Skeletal muscle satellite cell (primary cell): ENCODE measurements around the gene APPBP2.

Experiments
- H3K27me3 ChIP-seq: 2 replicates; pipeline ENCODE4 v1.7.0; 2013; ENCODE audit warnings: low read length; ENCODE audit not compliant: control insufficient read depth, insufficient read depth
- H3K36me3 ChIP-seq: 2 replicates; pipeline ENCODE4 v1.7.0; 2013; ENCODE audit warnings: mild to moderate bottlenecking, control low read depth, low read length; ENCODE audit not compliant: insufficient read depth
- H3K4me1 ChIP-seq: 2 replicates; pipeline ENCODE4 v1.7.0; 2013; ENCODE audit warnings: low read length; ENCODE audit not compliant: control insufficient read depth, insufficient read depth
- H3K4me2 ChIP-seq: 2 replicates; pipeline ENCODE4 v1.7.0; 2013; ENCODE audit warnings: mild to moderate bottlenecking, low read length
- H3K4me3 ChIP-seq: 2 replicates; pipeline ENCODE4 v1.7.0; 2013; ENCODE audit warnings: low read length
- H3K9ac ChIP-seq: 2 replicates; pipeline ENCODE4 v1.7.0; 2013; ENCODE audit warnings: mild to moderate bottlenecking, low read depth, low read length, moderate library complexity
- H3K9me3 ChIP-seq: replicated peaks from 2 replicates; pipeline ENCODE4 v1.7.0; 2013; ENCODE audit warnings: mild to moderate bottlenecking, control low read depth, low read length

Gene APPBP2

GRCh38 chr17:60514053-60514452 is 12.0 kb downstream of the APPBP2 start:
- H3K36me3 ChIP-seq: peaks cover 32% of the 10 kb centered on the region
- H3K4me1 ChIP-seq: no peaks in the 10 kb centered on the region

GRCh38 chr17:60513014-60513413 is 13.0 kb downstream of the APPBP2 start:
- Histone ChIP-seq H3K36me3 (peaks cover 29% of the 10 kb centered on the region), H3K9ac (no peak overlapping the region), H3K27me3 (no peaks in the 10 kb centered on the region), H3K4me3 (no peak overlapping the region), H3K4me2 (no peak overlapping the region), H3K4me1 (no peaks in the 10 kb centered on the region), H3K9me3 (no peaks in the 10 kb centered on the region)

More at GRCh38 chr17:60514053-60514452, 12.0 kb downstream of the APPBP2 start:
- no peak overlapping the region for H3K9ac ChIP-seq
- H3K27me3 ChIP-seq: no peaks in the 10 kb centered on the region
- no peak overlapping the region for H3K4me2 ChIP-seq
- H3K4me3 ChIP-seq: no peak overlapping the region
- H3K9me3 ChIP-seq: no peaks in the 10 kb centered on the region

- Histone ChIP-seq H3K27me3 (no peaks in the 10 kb centered on the region), H3K9ac (no peak overlapping the region), H3K4me1 (peaks cover 14% of the 10 kb centered on the region), H3K4me3 (no peak overlapping the region), H3K9me3 (no peaks in the 10 kb centered on the region), H3K36me3 (peaks cover 29% of the 10 kb centered on the region), H3K4me2 (no peak overlapping the region)
Observed at GRCh38 chr17:60510723-60511122, 15.3 kb downstream of the APPBP2 start.

GRCh38 chr17:60510031-60510430 is 16.0 kb downstream of the APPBP2 start:
- no peak overlapping the region for H3K4me2 ChIP-seq
- no peaks in the 10 kb centered on the region for H3K9me3 ChIP-seq
- H3K4me3 ChIP-seq: no peak overlapping the region
- H3K4me1 ChIP-seq: peaks cover 15% of the 10 kb centered on the region
- H3K9ac ChIP-seq: no peak overlapping the region
- H3K36me3 ChIP-seq: peaks cover 25% of the 10 kb centered on the region
- no peaks in the 10 kb centered on the region for H3K27me3 ChIP-seq

GRCh38 chr17:60508384-60508980 is 17.6 kb downstream of the APPBP2 start:
- Histone ChIP-seq H3K4me1 (peaks cover 15% of the 10 kb centered on the region), H3K36me3 (peaks cover 25% of the 10 kb centered on the region), H3K4me2 (no peak overlapping the region), H3K9ac (no peak overlapping the region), H3K9me3 (no peaks in the 10 kb centered on the region), H3K27me3 (no peaks in the 10 kb centered on the region), H3K4me3 (no peak overlapping the region)

GRCh38 chr17:60506312-60506711 is 19.7 kb downstream of the APPBP2 start:
- no peak overlapping the region for H3K4me3 ChIP-seq
- no peak overlapping the region for H3K9ac ChIP-seq
- H3K4me2 ChIP-seq: peak overlapping the region; percentile 51
- H3K4me1 ChIP-seq: peaks cover 15% of the 10 kb centered on the region
- H3K36me3 ChIP-seq: peaks cover 14% of the 10 kb centered on the region
- no peaks in the 10 kb centered on the region for H3K27me3 ChIP-seq
- no peaks in the 10 kb centered on the region for H3K9me3 ChIP-seq

- H3K4me3 ChIP-seq: no peak overlapping the region
- H3K27me3 ChIP-seq: no peaks in the 10 kb centered on the region
- H3K4me2 ChIP-seq: no peak overlapping the region
- no peak overlapping the region for H3K9ac ChIP-seq
- peaks cover 9% of the 10 kb centered on the region for H3K36me3 ChIP-seq
- H3K4me1 ChIP-seq: peaks cover 15% of the 10 kb centered on the region
- no peaks in the 10 kb centered on the region for H3K9me3 ChIP-seq
Observed at GRCh38 chr17:60502145-60502544, 23.9 kb downstream of the APPBP2 start.

- Histone ChIP-seq H3K4me1 (peaks cover 9% of the 10 kb centered on the region), H3K4me3 (no peak overlapping the region), H3K9me3 (no peaks in the 10 kb centered on the region), H3K4me2 (no peak overlapping the region), H3K9ac (no peak overlapping the region), H3K36me3 (peaks cover 13% of the 10 kb centered on the region), H3K27me3 (no peaks in the 10 kb centered on the region)
Observed at GRCh38 chr17:60501589-60501988, 24.5 kb downstream of the APPBP2 start.

- H3K4me2 ChIP-seq: no peak overlapping the region
- no peak overlapping the region for H3K4me3 ChIP-seq
- H3K36me3 ChIP-seq: peaks cover 47% of the 10 kb centered on the region
- H3K4me1 ChIP-seq: no peaks in the 10 kb centered on the region
- H3K27me3 ChIP-seq: no peaks in the 10 kb centered on the region
- peaks cover 9% of the 10 kb centered on the region for H3K9me3 ChIP-seq
- no peak overlapping the region for H3K9ac ChIP-seq
Observed at GRCh38 chr17:60496041-60496440, 30.0 kb downstream of the APPBP2 start.

- no peak overlapping the region for H3K9ac ChIP-seq
- H3K4me2 ChIP-seq: no peak overlapping the region
- H3K4me1 ChIP-seq: no peaks in the 10 kb centered on the region
- no peaks in the 10 kb centered on the region for H3K27me3 ChIP-seq
- no peak overlapping the region for H3K4me3 ChIP-seq
- peaks cover 55% of the 10 kb centered on the region for H3K36me3 ChIP-seq
- peaks cover 9% of the 10 kb centered on the region for H3K9me3 ChIP-seq
Observed at GRCh38 chr17:60495260-60495659, 30.8 kb downstream of the APPBP2 start.

GRCh38 chr17:60493847-60494321 is 32.2 kb downstream of the APPBP2 start:
- Histone ChIP-seq H3K4me3 (no peak overlapping the region), H3K36me3 (peaks cover 58% of the 10 kb centered on the region), H3K4me1 (no peaks in the 10 kb centered on the region), H3K9ac (no peak overlapping the region), H3K4me2 (no peak overlapping the region), H3K9me3 (peaks cover 9% of the 10 kb centered on the region), H3K27me3 (no peaks in the 10 kb centered on the region)

GRCh38 chr17:60491771-60492170 is 34.3 kb downstream of the APPBP2 start:
- H3K4me2 ChIP-seq: no peak overlapping the region
- no peak overlapping the region for H3K4me3 ChIP-seq
- peaks cover 9% of the 10 kb centered on the region for H3K9me3 ChIP-seq
- H3K4me1 ChIP-seq: no peaks in the 10 kb centered on the region
- peaks cover 52% of the 10 kb centered on the region for H3K36me3 ChIP-seq
- H3K27me3 ChIP-seq: no peaks in the 10 kb centered on the region
- H3K9ac ChIP-seq: no peak overlapping the region
